Left kidney (tissue), 2 donors: ENCODE data around the gene MYZAP. TPM values are rescaled to one million over a fixed set of nuclear protein-coding genes. Genes with fewer than 3 reads are reported as not detected.

Experiments
- DNase-seq: peaks from one replicate; pipeline ENCODE4 v3.0.0-alpha.2; 2013
- polyA plus RNA-seq: library from polyadenylated mRNA; unstranded; fragments of 120-200 nt; gene quantifications from one replicate; pipeline ENCODE4 v1.2.1, GENCODE V29; 2013; ENCODE audit not compliant: insufficient read length

The MYZAP gene
- polyA plus RNA-seq, 1 donor, result 5.3 TPM

DNA sequence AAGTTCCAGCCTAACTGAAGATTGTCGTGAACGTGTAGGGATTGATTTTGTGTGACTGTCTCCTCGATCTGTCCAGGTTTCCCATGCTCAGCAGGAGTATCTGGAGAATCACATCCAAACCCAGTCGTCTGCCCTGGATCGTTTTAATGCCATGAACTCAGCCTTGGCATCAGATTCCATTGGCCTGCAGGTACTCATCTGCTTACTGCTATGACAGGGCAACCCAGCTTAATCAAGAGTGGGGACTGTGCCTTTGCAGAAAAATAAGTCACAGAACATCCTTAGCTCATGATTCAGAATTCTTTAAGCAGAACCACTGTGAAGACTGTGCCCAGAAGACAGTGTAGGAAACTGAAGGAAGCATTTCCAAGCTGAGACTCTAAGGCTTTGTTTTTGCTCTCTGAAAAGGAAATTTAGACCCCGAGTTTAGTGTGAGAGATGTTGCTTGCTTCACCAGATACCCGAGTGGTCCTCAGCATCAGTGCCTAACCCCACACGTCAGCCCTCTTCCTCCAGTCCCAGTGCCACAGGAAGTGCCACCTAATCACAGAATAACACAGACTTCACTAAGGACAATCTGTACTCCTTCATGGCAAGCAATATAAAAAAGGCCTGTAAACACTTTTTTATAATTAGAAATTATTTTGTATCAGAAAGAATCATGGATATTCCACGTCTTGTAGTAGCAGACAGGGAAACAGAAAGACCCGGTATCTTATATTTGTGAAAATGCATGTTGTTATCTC is 34.2 kb downstream of the MYZAP start:
- no peak for DNase-seq

DNA sequence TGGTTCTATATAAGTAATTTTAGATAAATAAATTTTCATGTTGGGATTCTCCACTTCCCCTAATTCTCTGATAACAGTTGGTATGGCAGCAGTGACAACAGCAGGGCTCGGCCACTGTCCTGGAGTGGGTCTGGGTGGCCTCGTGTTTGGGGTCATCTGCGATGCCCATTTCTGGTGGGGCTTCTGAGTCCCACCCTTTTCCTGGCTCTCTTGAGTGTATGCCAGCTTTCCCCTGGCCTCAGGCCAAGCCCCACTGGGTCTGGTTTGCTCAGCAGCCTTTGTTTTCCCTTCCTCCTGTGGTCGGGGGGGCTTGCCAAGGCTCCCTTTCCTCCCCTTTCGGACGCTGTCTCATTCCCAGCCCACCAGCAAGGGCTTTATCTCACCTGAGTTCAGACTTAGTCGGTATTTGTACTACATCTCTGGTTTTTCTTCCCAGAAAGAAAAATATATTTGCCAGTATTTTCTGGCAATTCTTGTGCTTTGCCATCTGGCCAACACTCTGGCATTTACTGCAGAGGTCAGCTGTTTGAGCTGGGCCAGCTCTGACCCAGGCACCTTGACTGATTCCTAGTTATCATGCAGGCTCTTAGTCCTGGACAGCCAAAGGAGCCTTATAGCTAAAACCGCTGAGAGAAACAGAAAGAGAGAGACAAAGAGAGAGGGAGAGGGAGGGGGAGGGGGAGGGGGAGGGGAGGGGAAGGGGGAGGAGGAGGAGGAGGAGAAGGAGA is 35.2 kb downstream of the MYZAP start:
- no peak for DNase-seq

DNA sequence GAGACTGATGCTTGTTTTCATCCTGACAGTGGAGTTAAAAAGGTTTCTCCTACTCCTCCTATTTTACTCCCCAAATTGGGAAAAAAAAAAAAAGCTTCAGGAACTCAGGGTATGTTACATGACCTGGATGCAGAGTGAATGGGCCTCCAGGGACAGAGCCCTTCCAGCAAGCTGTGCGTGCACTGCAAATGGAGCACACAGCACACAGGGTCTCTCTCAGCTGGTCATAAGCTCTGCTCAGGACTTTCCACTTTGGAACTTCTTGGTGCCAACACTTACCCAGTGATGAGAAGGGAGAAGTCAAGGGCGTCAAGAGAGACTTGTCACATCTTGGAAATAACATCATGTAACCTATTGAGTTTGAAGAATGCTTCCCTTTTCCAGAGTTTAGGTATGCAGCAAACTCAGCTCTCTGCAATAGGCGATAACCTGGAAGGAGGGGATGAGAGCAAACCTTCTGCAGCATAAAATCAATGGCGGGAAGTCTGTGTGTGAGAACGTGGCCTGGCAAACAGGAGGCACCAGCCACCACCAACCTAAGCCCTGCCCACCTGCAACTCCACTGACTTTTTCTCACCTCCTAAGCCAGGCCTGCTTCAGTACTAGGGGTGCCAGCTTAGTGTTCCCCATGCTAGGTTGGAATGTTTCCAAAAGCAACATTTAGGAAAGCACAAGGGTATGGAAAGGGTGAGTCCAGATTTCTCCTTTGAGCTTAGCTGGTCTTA is 39.8 kb downstream of the MYZAP start:
- no peak for DNase-seq

DNA sequence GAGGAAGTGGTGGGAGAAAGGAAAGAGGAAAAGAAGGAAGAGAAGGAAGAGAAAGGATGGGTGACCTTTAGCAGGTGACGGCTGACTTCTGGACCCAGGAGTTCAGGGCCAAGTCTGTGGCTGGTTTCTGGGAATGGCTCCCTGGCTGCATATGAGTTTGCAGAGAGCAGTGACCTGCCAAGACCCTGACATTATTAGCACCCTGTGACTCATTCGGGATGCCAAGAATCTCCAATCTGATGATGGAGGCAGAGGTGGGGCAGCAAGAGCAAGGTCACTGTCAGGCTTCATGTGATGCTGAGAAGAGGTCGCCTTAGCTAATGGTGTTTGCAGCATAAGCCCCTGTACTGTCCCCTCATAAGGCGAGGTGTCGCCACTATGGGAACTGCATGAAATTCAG is 42.6 kb downstream of the MYZAP start:
- DNase-seq, result no peak

DNA sequence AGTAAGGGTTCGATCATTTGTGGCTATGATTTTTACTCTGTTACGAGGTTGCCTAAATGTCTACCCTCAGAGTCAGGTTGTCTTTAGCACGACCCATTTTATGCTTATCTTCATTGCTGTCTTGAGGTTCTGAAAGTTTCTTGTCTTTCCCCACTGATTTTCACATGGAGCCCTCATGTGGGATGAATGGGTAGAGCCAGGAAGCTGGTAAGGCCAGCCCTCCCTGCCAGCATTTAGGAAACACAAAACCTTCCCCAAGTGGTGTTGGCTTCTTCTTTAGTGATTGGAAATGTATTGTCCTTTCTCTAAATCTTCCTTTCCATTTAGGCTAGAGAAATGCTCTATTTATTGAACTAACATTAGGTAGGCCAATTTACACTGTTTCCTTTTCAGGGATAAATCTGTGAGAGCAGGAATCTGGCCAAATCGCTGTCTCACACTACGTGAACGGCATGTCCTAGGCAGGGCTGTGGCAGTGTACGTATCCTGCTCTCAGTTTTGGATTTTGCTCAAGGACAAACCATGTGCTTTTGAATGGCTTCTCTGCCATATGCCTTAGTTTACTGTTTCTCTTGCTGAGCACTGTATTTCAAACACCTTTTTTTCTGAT is 43.7 kb downstream of the MYZAP start:
- DNase-seq, result no peak

DNA sequence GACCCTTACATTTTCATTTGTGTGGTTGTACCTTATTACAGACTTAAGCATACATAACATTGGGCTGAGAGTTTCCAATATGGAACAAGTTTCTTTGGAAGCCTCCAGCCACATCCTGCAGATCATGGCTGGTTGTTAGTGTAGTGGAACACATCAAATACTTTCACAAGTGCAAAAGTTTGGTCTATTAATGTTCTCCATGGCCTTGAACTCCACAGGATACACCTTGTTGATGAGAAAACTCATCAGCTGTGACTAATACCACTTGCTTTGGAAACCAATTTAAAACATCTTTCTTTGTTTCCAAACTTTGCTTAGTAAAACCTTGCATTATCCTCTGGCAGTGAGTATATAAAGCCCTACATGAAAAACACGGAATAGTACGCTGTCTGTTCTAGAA is 46.1 kb downstream of the MYZAP start:
- DNase-seq, result no peak

DNA sequence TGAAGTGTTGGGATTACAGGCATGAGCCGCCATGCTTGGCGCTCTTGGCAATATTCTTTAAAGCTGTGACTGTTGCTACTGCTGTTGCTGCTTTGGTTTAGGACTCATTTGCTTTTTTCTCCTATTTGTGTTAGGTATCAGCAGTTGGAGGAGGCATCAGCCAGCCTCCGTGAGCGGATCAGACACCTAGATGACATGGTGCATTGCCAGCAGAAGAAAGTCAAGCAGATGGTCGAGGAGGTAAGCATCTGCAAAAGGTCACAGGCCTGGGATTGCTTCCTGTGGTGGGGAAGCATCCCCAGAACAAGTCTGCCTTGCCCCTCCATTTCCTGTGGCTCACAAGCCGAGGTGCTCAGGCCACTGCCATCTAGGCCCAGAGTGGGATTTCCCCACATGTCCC is 47.6 kb downstream of the MYZAP start:
- DNase-seq, result no peak

DNA sequence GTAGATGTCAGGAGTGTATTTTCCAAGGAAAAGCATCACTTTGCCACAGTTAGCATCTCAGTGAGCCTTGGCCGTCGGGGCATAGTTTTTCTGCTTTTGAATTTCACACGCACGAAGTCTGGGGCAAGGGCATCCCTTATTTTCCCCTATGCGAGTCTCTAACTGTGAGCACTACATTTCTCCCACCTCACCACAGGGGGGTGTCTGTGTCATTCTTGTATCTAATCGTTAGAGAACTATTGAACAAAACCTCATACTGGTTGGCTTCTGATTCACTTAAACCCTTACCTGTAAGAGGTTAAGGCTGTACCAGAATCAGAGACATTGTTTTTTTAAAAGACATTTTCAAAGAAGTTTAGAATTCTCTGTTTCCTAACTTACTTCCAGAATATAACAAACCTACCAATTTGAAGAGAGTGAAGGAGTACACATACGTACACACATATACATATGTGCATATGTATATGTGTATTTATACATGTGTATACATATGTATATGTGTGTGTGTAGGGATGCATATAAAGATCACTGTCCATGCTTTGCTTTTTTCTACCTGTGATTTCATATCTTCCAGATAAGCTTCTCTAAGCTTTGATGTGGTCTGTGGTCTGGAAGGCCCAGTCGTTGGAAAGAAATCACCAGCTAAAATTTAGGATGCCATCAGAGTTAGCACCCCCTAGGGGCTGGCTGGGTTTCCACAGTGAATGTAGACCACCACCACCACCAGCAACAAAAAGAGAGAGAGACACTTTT is 49.4 kb downstream of the MYZAP start:
- no peak for DNase-seq

DNA sequence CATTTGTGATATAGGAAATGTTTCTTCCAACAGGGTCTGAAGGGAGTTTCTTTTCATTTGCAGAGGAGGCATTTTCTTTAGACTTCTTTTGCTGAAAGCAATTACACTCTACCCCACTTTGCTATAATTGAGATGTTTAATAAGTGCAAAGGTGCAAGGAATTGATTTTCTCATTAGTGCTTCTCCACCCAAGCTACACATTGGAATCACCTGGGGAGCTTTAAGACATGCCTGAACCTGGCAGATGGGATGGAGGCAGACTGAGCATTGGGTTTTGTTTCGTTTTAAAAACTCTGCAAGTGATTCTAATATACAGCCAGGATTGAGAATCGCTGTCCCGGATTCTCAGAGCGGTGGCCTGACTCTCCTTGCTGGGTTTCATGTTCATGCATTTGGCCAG is 52.1 kb downstream of the MYZAP start:
- DNase-seq, result no peak

DNA sequence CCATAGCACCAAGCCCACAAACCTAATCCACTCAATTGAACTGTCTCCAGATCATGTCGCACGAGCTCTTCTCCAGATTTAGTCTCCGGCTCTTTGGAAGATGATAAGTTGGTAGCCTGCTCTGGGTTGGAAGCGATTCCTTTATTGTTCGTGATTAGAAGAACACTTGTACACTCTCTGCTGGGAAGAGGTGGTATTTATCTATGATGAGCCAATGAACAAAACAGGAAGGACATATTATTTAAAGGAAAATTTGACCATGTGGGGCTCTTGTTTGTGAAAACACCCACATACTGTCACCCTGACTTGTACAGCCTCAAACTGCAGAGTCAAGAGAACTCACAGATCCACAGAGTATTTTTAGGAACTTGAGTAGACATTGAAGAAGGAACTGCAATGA is 54.4 kb downstream of the MYZAP start:
- no peak for DNase-seq

DNA sequence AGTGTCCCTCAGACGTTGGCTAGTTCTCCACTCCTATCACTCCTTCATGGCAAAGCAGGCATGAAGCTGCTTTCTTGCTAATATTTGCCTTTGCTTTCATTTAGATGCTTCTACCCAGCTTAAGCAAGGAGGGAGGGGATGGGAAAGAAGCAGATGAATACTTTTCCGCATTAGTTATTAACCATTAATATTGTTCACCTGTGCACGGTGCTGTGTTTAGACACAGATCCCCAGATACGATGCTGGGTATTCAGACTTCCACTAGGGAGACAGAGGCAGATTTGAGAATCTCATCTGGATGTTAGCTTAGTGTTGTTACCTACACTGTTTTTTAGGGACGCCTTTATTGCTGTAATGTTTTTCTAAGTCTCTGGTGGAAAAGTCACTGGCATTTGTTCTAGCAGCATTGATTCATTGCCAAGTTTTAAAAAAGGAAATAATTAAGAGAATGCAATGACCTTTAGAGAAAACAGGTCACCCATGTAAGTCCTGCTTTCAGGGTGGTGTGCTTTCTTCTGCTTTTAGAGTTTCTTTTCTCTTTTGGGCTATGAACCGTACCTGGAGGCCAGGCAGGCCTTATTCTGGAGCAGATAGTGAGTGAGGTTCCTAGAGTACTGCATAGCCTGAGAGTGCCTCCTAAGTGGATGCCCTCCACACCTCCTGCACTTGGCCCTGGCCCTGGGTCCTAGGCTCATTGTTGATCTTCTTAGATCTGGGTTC is 55.5 kb downstream of the MYZAP start:
- DNase-seq, result no peak

DNA sequence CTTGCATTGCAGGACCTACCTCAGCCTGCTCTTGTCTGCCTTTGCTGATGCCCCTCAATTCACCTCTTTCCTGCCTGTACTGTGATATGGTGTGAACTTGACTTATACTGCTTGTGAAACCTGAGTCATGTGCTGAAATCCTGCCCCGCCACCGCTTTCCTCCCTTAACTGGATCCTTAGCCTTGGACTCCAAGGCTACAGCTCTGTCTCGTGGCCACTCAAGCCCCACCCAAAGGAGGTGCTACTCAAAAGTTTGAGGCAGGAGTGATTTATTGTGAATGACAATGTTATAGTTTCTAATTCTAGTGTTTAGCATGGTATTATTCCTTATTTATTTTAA is 56.1 kb downstream of the MYZAP start:
- peak; percentile 58 for DNase-seq

DNA sequence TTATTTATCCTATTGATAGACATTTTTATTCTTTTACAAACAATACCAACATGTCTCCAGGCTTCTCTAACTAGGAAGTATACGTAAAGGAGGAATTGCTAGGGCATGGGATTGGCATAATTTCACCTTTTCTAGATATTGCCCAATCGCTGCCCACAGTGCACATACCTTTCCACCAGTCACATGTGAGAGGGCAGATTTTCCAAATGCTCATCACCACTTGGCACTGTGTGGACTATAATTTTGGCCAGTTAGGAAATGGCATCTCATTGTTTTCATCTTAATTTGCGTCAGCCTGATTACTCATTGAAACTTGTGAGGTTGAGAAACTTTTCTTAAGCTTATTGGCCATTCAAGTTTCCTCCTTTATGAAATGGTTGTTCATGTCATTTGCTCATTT is 57.4 kb downstream of the MYZAP start:
- DNase-seq, result no peak

DNA sequence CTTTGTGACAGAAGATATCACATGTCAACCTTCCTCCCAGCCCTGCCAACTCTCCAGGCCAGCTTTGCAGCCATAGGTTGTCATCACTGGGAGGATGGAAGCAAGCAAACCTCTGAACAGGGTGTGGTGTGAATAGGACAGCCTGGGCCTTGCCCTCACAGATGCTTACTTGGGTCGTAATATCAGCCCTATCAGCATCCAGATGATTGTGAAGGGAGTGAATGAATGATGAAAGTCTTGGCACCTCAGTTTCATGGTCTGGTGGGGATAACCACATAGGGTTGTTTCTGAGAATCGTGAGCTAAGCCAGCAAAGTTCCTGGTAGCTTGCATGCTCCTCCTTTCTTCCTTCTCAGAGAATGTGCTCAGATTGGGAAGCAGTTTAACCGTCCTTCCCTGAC is 59.7 kb downstream of the MYZAP start:
- no peak for DNase-seq

DNA sequence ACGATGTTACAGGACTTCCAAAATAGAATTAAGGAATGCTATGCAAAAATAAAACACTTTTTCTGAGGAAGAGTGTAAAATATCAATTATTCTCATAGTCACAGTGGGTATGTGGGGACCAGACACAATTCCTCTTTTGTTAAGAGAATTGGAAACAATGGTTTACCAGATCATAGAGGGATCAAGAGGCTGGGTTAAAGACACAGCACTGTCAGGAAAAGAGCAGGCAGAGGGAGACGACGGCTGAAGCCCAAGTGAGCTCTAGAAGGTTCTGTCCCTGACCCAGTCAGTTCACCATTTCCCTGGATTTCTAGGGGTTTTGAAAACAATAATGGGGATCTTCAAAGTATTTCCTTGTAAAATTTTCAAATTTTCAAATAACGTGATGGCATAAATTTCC is 60.8 kb downstream of the MYZAP start:
- no peak for DNase-seq

DNA sequence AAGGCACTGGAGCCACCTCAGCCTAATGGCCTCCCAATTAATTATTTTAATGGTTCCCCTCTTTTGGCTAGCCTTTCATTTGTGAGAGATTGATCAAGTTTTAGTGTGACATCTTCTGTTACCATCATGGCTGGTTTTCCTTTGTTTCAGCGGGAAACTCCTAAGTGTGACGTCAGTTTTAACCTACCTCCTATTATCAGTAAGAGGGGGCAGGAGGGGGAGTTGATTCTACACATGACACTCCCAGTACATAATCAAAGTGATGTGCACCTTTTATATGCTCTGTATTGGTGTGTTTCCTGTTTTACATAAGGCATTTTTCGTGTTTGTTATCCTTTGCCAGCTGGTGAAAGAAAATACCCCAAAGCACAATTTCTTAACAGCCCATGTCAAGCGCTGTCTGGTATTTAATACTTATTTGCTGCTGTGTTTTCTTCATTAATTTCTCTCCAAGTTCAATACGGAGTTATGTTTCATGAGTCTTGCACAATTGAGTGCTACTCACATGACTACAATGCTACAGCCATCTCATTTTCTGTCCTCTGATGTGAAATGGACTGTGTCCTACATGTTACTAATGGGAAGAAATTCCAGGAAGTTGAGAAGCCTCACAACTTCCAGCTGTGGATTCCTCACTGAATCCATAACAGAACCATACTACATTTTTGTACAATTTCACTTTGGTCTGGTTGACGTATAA is 62.6 kb downstream of the MYZAP start:
- DNase-seq, result peak; percentile 73

DNA sequence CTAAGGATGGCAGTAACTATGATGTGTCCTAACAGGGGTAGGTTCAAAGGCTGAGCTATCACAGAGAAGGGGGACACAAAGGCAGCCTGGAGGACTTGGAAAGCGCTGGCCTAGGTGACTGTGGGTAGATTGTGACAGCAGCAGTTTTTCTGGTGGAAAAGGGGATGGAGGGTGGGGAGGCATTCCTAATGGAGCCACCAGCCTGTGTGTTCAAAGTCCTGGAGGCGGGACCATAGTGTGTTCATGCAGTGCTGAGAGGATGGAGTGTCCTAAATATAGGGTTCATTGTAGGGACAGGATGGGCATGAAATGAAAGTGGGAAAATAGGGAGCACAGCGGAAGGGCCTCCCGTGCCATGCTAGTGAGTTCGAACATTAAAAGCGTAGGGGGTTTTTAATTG is 63.3 kb downstream of the MYZAP start:
- no peak for DNase-seq

DNA sequence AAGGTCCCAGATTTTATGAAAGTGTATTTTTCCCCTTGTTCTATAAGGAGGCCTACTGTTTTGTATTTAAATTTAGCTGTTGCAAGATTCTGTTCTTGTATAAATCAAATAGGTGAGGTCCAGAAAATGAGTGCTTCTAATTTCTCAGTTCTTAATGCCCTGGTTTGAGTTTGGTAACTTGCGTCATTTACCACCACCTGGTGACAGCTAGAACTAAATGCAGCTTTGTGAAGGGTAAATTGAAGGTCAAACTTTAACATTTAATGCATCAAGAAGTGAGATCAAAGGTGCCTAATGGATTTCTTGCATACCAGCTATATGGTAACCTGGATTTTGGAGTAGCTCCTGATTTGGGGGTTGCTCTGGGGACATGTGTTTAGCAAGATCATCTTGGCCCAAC is 64.1 kb downstream of the MYZAP start:
- DNase-seq, result no peak

DNA sequence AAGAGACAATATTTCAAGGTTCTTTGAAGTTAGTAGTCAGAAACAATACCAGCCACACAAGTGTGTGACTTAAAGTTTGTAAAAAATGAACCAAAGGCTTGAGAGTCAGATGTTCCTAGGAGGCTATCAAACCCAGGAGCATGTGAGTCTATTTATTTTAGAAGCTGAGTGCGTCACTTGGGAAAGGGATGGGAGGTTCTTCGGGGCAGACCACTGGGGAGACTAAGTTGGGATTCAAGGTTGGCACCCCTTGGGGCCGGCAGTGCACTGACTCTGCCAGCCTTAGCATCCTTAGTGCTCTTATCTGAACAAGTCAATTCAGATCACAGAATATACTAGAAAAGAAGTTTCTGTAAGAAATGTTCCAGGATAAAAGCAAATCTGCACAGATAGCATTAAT is 64.7 kb downstream of the MYZAP start:
- DNase-seq, result no peak

DNA sequence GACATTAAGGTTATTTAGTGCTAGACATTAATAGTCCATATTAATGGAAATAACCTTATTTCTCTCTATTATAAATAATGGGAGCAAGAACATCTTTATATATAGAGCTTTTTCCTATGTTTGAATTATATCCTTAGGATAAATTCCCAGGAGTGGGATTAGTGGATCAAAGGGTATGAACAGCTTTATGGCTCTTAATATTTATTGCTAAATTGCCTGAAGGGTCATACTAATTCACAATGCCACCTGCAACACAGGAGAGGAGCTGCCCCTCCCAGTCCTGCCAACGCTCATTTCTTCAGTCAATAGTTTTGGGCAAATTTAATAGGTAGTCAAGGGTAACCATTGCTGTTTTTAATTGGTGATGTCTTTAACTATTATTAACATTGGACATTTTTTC is 65.9 kb downstream of the MYZAP start:
- no peak for DNase-seq
